HUDEP-2 (cell line): ENCODE results near the gene PPM1E.

Experiments used
- DNase-seq, 76 experiments: peaks; one replicate each; lab custom pipeline; 2025; ENCODE audit not compliant: unreplicated experiment in 76 of 76; lab: John Stamatoyannopoulos, UW

The PPM1E gene

GRCh38 chr17:58991718-58992331 is 236.2 kb downstream of the PPM1E start:
- DNase-seq, result no peak

GRCh38 chr17:58993311-58993710 is 237.7 kb downstream of the PPM1E start:
- DNase-seq, result no peak

- no peak for DNase-seq
Measured at GRCh38 chr17:58995247-58995940, 239.7 kb downstream of the PPM1E start.

- DNase-seq, result no peak
Measured at GRCh38 chr17:58996968-58997367, 241.3 kb downstream of the PPM1E start.

- DNase-seq, result no peak
Measured at GRCh38 chr17:58997756-58998553, 242.3 kb downstream of the PPM1E start.

- no peak for DNase-seq
Measured at GRCh38 chr17:58998871-58999270, 243.2 kb downstream of the PPM1E start.

GRCh38 chr17:58999500-58999899 is 243.8 kb downstream of the PPM1E start:
- no peak for DNase-seq

GRCh38 chr17:59000022-59000421 is 244.4 kb downstream of the PPM1E start:
- no peak for DNase-seq

GRCh38 chr17:59001158-59001814 is 245.6 kb downstream of the PPM1E start:
- no peak for DNase-seq

GRCh38 chr17:59002126-59002525 is 246.5 kb downstream of the PPM1E start:
- no peak for DNase-seq

- no peak for DNase-seq
Measured at GRCh38 chr17:59002848-59003247, 247.2 kb downstream of the PPM1E start.

GRCh38 chr17:59003860-59004259 is 248.2 kb downstream of the PPM1E start:
- DNase-seq, result no peak

GRCh38 chr17:59004338-59005111 is 248.9 kb downstream of the PPM1E start:
- peak in 56 of 76 experiments; percentile 3 to 73 (median 35) for DNase-seq

GRCh38 chr17:59007995-59008394 is 252.3 kb downstream of the PPM1E start:
- no peak for DNase-seq

- DNase-seq, result no peak
Measured at GRCh38 chr17:59008737-59009136, 253.1 kb downstream of the PPM1E start.

- DNase-seq, result no peak
Measured at GRCh38 chr17:59010026-59010425, 254.4 kb downstream of the PPM1E start.

GRCh38 chr17:59011975-59012374 is 256.3 kb downstream of the PPM1E start:
- peak in 3 of 76 experiments; percentile 5 to 24 (median 19) for DNase-seq

- DNase-seq, result no peak
Measured at GRCh38 chr17:59018019-59018418, 262.4 kb downstream of the PPM1E start.

GRCh38 chr17:59024916-59025315 is 269.3 kb downstream of the PPM1E start:
- no peak for DNase-seq

- no peak for DNase-seq
Measured at GRCh38 chr17:59026176-59026939, 270.7 kb downstream of the PPM1E start.
